22Rv1 (cell line): ENCODE results near the gene KCNH8.

Source experiments
- CTCF ChIP-seq: fragments of 450-650 bp; IDR thresholded peaks from 2 replicates; pipeline ENCODE4 v1.5.1; 2017; ENCODE audit warnings: mild to moderate bottlenecking
- ZFX ChIP-seq: fragments of 450-650 bp; IDR thresholded peaks from 2 replicates; pipeline ENCODE4 v1.6.1; 2017; ENCODE audit warnings: antibody characterized with exemption, borderline replicate concordance

DNA sequence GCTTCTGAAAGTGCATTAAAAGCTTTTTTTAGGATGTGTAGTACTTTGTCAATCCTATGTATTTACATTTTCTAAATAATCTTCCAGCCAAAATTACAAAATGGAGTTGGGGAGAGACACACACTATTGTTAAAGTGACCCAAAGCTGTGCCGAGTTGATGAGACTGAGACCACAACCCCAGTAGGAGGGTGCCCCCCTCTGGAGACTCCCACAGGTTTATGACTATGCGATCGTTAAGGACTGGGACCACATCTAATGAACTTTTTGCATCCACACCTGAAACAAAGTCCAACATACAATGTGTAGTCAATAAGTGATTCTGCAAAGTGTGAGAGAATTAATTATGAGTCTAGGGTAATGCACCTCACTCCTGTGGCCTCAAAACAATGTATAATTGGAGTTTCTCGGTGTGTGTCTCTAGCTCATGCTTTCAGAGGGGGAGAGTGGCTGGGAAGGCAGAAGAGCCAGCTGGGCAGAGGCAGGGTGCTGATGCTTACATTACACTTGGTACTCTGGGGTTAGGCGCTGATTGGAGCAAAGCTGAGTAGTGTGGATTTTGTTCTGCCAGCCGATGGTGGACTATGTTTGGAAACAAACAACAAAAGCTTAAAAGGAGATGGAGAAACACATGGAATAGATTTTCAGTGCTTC, 102.8 kb downstream of the KCNH8 start:
- no peak for TF ChIP-seq CTCF
- no peak for TF ChIP-seq ZFX
